ENCODE measurements around the gene FAM210B. TPM values are rescaled to one million over a fixed set of nuclear protein-coding genes. Genes with fewer than 3 reads are reported as not detected.

FAM210B gene
- total RNA-seq, 1 donor from 2014 or later, result 17.9 TPM

GRCh38 chr20:56369179-56369578, 10.4 kb downstream of the FAM210B start:
- DNase-seq (ENCODE audit: low spot score in 2 of 2), result no peak
- no peaks in the 10 kb centered on the region for H3K27me3 ChIP-seq
- H3K27ac ChIP-seq, result no peak overlapping the region
- intact Hi-C loops (cut with DNase I), result no loop called here
- no peak overlapping the region for H3K4me3 ChIP-seq
- peaks cover 25 to 41% of the 10 kb centered on the region in 2 donors for H3K36me3 ChIP-seq
- TF ChIP-seq CTCF (IDR thresholded peaks at IDR 0.05), result no peak
- H3K9me3 ChIP-seq, result no peaks in the 10 kb centered on the region
- H3K4me1 ChIP-seq, result no peaks in the 10 kb centered on the region

- intact Hi-C loops (cut with DNase I), result no loop called here
- Histone ChIP-seq H3K27me3 (no peaks in the 10 kb centered on the region), H3K36me3 (peaks cover 7 to 16% of the 10 kb centered on the region in 2 donors), H3K4me3 (no peak overlapping the region), H3K9me3 (no peaks in the 10 kb centered on the region), H3K4me1 (no peaks in the 10 kb centered on the region), H3K27ac (no peak overlapping the region)
- DNase-seq (ENCODE audit: low spot score in 2 of 2), result no peak
- TF ChIP-seq CTCF (IDR thresholded peaks at IDR 0.05), result no peak
These were observed 13.2 kb downstream of the FAM210B start for GRCh38 chr20:56371977-56372376.

GRCh38 chr20:56372850-56373249, 14.1 kb downstream of the FAM210B start:
- TF ChIP-seq CTCF (IDR thresholded peaks at IDR 0.05), result no peak
- Histone ChIP-seq H3K27me3 (no peaks in the 10 kb centered on the region), H3K27ac (no peak overlapping the region), H3K36me3 (peaks cover 0 to 8% of the 10 kb centered on the region in 2 donors), H3K9me3 (no peaks in the 10 kb centered on the region), H3K4me3 (no peak overlapping the region), H3K4me1 (no peaks in the 10 kb centered on the region)
- DNase-seq (ENCODE audit: low spot score in 2 of 2), result no peak
- intact Hi-C loops (cut with DNase I), result no loop called here

GRCh38 chr20:56373942-56374341, 15.2 kb downstream of the FAM210B start:
- no peak for DNase-seq (ENCODE audit: low spot score in 2 of 2)
- no peaks in the 10 kb centered on the region for H3K9me3 ChIP-seq
- H3K36me3 ChIP-seq, result peaks cover 0 to 3% of the 10 kb centered on the region in 2 donors
- H3K4me3 ChIP-seq, result no peak overlapping the region
- H3K4me1 ChIP-seq, result no peaks in the 10 kb centered on the region
- no peak overlapping the region for H3K27ac ChIP-seq
- H3K27me3 ChIP-seq, result no peaks in the 10 kb centered on the region
- no peak for TF ChIP-seq CTCF (IDR thresholded peaks at IDR 0.05)
- intact Hi-C loops (cut with DNase I), result no loop called here

GRCh38 chr20:56376331-56376730, 17.6 kb downstream of the FAM210B start:
- Histone ChIP-seq H3K36me3 (peaks cover 0 to 3% of the 10 kb centered on the region in 2 donors), H3K9me3 (no peaks in the 10 kb centered on the region), H3K27ac (no peak overlapping the region), H3K4me3 (no peak overlapping the region), H3K27me3 (no peaks in the 10 kb centered on the region), H3K4me1 (peaks cover 0 to 4% of the 10 kb centered on the region in 2 donors)
- DNase-seq (ENCODE audit: low spot score in 2 of 2), result no peak
- no peak for TF ChIP-seq CTCF (IDR thresholded peaks at IDR 0.05)
- intact Hi-C loops (cut with DNase I), result no loop called here

GRCh38 chr20:56378386-56378785, 19.6 kb downstream of the FAM210B start:
- Histone ChIP-seq H3K27me3 (no peaks in the 10 kb centered on the region), H3K9me3 (no peaks in the 10 kb centered on the region), H3K4me1 (peaks cover 0 to 4% of the 10 kb centered on the region in 2 donors), H3K4me3 (no peak overlapping the region), H3K27ac (no peak overlapping the region), H3K36me3 (no peaks in the 10 kb centered on the region)
- intact Hi-C loops (cut with DNase I), result no loop called here
- TF ChIP-seq CTCF (IDR thresholded peaks at IDR 0.05), result no peak
- DNase-seq (ENCODE audit: low spot score in 2 of 2), result no peak

All from ascending aorta (tissue), 2 donors.